OCI-LY3 (cell line): ENCODE data around the gene PMIS2.

ENCODE experiments used
- H2AFZ ChIP-seq: fragments of 200-600, 300-600 bp; shearing (Covaris generic); 2 replicates; pipeline ENCODE4 v1.6.0; 2014; ENCODE audit warnings: antibody characterized with exemption, low read depth, low read length
- H3K27ac ChIP-seq: fragments of 200-600, 300-600 bp; sonication (generic); 2 replicates; pipeline ENCODE4 v1.5.1; 2014; ENCODE audit warnings: mild to moderate bottlenecking, low read length, moderate library complexity, mixed read lengths
- H3K27me3 ChIP-seq: fragments of 200-600, 300-600 bp; sonication (generic); 2 replicates; pipeline ENCODE4 v1.6.1; 2014; ENCODE audit warnings: low read depth, low read length, mixed read lengths
- H3K36me3 ChIP-seq: fragments of 200-600, 300-600 bp; sonication (generic); replicated peaks from 2 replicates; pipeline ENCODE3; 2014; ENCODE audit warnings: low read depth, low read length, mixed read lengths
- H3K4me1 ChIP-seq: fragments of 300-600, 200-600 bp; sonication (generic); 2 replicates; pipeline ENCODE4 v1.6.1; 2014; ENCODE audit warnings: low read length, mixed read lengths
- H3K4me2 ChIP-seq: fragments of 200-600, 300-600 bp; sonication (generic); 2 replicates; pipeline ENCODE4 v1.6.1; 2014; ENCODE audit warnings: low read length, mixed read lengths
- H3K4me3 ChIP-seq: fragments of 300-600, 200-600 bp; sonication (generic); 2 replicates; pipeline ENCODE4 v1.5.1; 2014; ENCODE audit warnings: antibody characterized with exemption, mild to moderate bottlenecking, low read length, moderate library complexity
- H3K79me2 ChIP-seq: fragments of 300-600, 200-600 bp; shearing (Covaris generic); 2 replicates; pipeline ENCODE4 v1.6.1; 2014; ENCODE audit warnings: mild to moderate bottlenecking, low read length, mixed read lengths
- H3K9ac ChIP-seq: fragments of 300-600, 200-600 bp; shearing (Covaris generic); 2 replicates; pipeline ENCODE4 v1.6.0; 2014; ENCODE audit warnings: mild to moderate bottlenecking, low read length, moderate library complexity
- H3K9me3 ChIP-seq: fragments of 200-600, 300-600 bp; shearing (Covaris generic); 2 replicates; pipeline ENCODE4 v1.6.1; 2014; ENCODE audit warnings: low read length, mixed read lengths; ENCODE audit not compliant: insufficient read depth
- H4K20me1 ChIP-seq: fragments of 200-600, 300-600 bp; sonication (generic); 2 replicates; pipeline ENCODE4 v1.6.1; 2016; ENCODE audit warnings: low read length, mixed read lengths; ENCODE audit not compliant: insufficient read depth
- CTCF ChIP-seq: fragments of 200-600, 300-600 bp; sonication (generic); IDR thresholded peaks from 2 replicates; pipeline ENCODE4 v1.5.1; 2014; ENCODE audit warnings: antibody characterized with exemption, low read length, low read depth
- EZH2phosphoT487 ChIP-seq: fragments of 200-600 bp; shearing (Covaris generic); IDR thresholded peaks from 2 replicates; pipeline ENCODE4 v1.6.1; 2018; ENCODE audit warnings: antibody characterized with exemption, mixed run types, low read depth

PMIS2 gene

GRCh38 chr19:35636651-35637050 is 50.7 kb downstream of the PMIS2 start:
- no peaks in the 10 kb centered on the region for H4K20me1 ChIP-seq
- no peak overlapping the region for H3K27ac ChIP-seq
- H2AFZ ChIP-seq = no peak overlapping the region
- no peaks in the 10 kb centered on the region for H3K27me3 ChIP-seq
- H3K9ac ChIP-seq = no peak overlapping the region
- H3K36me3 ChIP-seq = peaks cover 50% of the 10 kb centered on the region
- no peaks in the 10 kb centered on the region for H3K9me3 ChIP-seq
- TF ChIP-seq CTCF = no peak
- TF ChIP-seq EZH2phosphoT487 = no peak
- H3K4me3 ChIP-seq = no peak overlapping the region
- no peak overlapping the region for H3K4me2 ChIP-seq
- H3K79me2 ChIP-seq = no peaks in the 10 kb centered on the region
- peaks cover 4% of the 10 kb centered on the region; the same call in 1 of the 2 replicates for H3K4me1 ChIP-seq
